ENCODE results near the gene COL11A1.

- TF ChIP-seq CTCF (IDR thresholded peaks at IDR 0.05; ENCODE audit: poor library complexity, severe bottlenecking): no peak
- no peak for TF ChIP-seq EP300 (conservative IDR thresholded peaks at IDR 0.05; ENCODE audit: poor library complexity, severe bottlenecking)
- no peak for TF ChIP-seq RAD21 (conservative IDR thresholded peaks at IDR 0.05)
- TF ChIP-seq EZH2 (IDR thresholded peaks at IDR 0.05; ENCODE audit: borderline replicate concordance, insufficient read depth, low read length, poor library complexity, severe bottlenecking): no peak
Measured at GRCh38 chr1:103063921-103064320, 44.4 kb downstream of the COL11A1 start.

All from neural cell (in vitro differentiated cells).